ENCODE measurements around the gene STARD13.

Gene STARD13, protein sequence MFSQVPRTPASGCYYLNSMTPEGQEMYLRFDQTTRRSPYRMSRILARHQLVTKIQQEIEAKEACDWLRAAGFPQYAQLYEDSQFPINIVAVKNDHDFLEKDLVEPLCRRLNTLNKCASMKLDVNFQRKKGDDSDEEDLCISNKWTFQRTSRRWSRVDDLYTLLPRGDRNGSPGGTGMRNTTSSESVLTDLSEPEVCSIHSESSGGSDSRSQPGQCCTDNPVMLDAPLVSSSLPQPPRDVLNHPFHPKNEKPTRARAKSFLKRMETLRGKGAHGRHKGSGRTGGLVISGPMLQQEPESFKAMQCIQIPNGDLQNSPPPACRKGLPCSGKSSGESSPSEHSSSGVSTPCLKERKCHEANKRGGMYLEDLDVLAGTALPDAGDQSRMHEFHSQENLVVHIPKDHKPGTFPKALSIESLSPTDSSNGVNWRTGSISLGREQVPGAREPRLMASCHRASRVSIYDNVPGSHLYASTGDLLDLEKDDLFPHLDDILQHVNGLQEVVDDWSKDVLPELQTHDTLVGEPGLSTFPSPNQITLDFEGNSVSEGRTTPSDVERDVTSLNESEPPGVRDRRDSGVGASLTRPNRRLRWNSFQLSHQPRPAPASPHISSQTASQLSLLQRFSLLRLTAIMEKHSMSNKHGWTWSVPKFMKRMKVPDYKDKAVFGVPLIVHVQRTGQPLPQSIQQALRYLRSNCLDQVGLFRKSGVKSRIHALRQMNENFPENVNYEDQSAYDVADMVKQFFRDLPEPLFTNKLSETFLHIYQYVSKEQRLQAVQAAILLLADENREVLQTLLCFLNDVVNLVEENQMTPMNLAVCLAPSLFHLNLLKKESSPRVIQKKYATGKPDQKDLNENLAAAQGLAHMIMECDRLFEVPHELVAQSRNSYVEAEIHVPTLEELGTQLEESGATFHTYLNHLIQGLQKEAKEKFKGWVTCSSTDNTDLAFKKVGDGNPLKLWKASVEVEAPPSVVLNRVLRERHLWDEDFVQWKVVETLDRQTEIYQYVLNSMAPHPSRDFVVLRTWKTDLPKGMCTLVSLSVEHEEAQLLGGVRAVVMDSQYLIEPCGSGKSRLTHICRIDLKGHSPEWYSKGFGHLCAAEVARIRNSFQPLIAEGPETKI

DNA sequence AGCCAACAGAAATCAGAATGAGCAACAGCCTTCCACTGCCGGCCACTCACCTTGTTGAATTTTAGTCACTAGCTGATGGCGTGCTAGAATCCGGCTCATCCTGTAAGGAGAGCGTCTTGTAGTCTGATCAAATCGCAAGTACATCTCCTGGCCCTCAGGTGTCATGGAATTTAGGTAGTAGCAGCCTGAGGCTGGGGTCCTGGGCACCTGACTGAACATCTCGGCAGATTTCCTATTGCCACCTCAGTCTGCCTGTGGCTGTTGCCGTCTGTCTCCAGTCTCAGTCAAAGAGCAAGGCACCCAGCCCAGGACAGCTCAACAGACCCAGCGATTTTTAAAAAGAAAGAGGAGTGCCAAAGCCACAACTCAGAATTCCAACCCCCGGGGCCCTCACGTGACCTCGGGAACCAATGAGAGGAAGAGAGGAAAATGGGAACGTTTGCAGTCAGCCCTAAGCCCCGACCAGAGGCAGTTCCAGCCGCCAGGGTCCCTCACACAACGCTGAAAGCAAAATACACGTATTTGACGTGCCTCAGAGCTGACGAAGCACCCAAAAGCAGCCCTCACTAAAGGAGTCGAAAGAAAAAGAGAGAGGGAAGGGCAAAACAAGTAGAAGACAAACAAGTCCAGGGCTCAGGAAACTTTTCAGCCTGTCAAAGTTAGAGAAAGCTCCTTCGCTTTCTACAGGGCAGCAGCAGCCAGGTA, at the start of gene STARD13:
Gene STARD13 (minus strand): TSS at position 336 of the 705 bp plus-strand sequence. CDS start 117 bp downstream, at position 219.
- peak in 1 of 3 donors; percentile 5 for DNase-seq (ENCODE audit: low read depth in 2 of 3, low spot score in 1 of 3)

DNA sequence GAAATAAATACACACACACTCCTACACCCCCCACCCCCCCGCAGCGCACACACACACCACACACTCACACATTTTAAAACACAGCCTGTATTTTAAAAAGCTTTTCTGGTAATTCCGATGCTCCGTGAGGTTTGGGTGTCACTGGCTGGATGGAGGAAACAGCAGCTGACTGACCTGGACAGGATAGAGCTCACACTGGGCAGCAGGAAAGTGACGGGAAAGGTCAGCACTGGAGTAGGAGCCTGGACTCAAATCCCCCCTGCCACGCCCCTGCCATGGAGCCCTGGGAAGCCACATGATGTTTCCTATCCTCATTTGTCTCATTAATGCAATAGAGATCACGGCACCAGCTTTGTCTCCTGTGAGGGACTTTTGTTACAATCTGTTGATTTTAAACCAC, 49.3 kb upstream of the STARD13 start:
- DNase-seq (ENCODE audit: low read depth in 2 of 3, low spot score in 1 of 3), result no peak

- DNase-seq (ENCODE audit: low read depth in 2 of 3, low spot score in 1 of 3), result no peak
These were observed 46.4 kb upstream of the STARD13 start for GRCh38 chr13:33331962-33332361.

GRCh38 chr13:33330483-33330882, 44.9 kb upstream of the STARD13 start:
- no peak for DNase-seq (ENCODE audit: low read depth in 2 of 3, low spot score in 1 of 3)

DNA sequence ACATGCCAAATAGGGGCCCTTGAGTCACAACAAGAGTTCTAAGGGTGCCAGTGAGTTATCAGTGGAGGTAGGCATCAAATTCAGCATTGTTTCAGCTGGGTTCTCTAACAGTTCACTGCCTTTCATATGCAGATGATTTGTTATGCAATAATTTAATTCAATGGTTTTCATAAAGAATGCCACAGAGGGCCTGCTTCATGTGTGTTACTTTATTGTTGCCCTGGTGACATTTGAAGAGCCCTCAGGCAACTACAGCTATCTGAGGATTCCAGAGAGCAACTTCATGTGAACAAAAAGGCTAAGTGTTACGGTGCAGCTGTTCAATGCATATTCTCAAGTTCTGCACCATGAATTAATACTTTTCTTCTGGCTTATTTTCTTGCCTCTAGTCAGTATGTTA, 43.1 kb upstream of the STARD13 start:
- DNase-seq (ENCODE audit: low read depth in 2 of 3, low spot score in 1 of 3), result no peak

GRCh38 chr13:33326723-33327122, 41.2 kb upstream of the STARD13 start:
- no peak for DNase-seq (ENCODE audit: low read depth in 2 of 3, low spot score in 1 of 3)

GRCh38 chr13:33326246-33326645, 40.7 kb upstream of the STARD13 start:
- no peak for DNase-seq (ENCODE audit: low read depth in 2 of 3, low spot score in 1 of 3)

DNA sequence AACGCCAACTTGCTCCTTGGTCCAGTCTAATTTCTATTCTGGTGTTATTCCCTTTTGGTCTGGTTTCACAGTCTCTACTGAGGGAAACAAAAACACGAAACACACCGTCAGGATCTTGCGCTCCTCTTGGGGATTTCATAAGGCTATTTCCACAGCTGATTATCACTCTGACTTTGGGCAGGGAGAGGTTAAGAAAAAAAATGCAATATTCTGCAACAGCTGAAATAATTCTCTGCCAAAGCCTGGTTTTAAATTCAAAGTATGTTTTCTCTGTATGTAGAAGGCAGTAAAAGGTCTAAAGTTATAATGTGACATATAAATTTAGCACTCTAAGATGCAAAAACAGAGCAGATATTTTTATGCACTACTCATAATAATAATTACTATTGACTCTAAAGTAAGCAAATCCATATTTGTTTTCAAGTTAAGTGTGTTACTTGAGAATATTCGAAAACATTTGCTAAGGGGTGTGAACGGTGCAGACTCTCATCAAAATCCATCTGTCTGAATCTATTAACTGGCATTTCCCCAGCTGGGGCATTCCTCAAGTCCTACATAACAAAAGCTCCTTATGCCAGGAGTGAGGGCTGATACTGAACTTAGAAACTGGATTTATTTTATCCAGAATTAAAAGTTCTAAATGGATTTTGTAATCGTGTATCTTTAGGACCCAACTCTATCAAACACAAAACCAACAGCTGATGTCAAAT, 38.4 kb upstream of the STARD13 start:
- no peak for DNase-seq (ENCODE audit: low read depth in 2 of 3, low spot score in 1 of 3)

DNA sequence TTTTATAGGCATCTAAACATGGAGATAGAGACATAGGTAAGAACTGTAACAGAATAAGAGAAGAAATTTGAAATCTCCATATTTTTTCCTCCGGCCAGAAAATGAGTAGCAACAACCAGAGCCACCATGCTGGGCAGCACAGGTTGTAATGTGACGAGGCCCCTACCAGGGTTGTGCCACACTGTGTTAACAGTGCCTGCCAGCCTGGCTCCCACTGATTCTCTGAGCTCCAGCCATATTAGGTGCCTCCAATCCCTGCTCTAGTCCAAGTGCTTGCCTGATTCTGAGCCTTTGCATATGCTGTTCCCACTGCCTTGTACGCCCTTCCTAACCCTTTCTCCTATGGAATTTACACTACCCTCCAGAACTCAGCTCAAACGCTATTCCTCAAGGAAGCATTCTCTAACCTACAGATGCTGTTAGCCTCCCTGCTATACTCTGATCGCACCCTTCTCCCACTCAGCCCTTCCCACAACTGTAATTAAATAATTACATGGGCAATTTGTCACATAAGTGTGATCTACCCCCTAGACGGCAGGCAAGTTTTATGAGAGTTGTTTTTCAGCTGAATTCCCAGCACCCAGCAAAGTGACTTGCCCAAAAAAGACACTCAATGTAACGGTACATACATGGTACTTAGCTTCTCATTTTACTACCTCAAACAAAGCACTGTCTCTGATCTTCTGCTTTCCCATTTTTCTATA, 37.6 kb upstream of the STARD13 start:
- DNase-seq (ENCODE audit: low read depth in 2 of 3, low spot score in 1 of 3), result no peak

- no peak for DNase-seq (ENCODE audit: low read depth in 2 of 3, low spot score in 1 of 3)
These were observed 36.9 kb upstream of the STARD13 start for GRCh38 chr13:33322543-33322809.

DNA sequence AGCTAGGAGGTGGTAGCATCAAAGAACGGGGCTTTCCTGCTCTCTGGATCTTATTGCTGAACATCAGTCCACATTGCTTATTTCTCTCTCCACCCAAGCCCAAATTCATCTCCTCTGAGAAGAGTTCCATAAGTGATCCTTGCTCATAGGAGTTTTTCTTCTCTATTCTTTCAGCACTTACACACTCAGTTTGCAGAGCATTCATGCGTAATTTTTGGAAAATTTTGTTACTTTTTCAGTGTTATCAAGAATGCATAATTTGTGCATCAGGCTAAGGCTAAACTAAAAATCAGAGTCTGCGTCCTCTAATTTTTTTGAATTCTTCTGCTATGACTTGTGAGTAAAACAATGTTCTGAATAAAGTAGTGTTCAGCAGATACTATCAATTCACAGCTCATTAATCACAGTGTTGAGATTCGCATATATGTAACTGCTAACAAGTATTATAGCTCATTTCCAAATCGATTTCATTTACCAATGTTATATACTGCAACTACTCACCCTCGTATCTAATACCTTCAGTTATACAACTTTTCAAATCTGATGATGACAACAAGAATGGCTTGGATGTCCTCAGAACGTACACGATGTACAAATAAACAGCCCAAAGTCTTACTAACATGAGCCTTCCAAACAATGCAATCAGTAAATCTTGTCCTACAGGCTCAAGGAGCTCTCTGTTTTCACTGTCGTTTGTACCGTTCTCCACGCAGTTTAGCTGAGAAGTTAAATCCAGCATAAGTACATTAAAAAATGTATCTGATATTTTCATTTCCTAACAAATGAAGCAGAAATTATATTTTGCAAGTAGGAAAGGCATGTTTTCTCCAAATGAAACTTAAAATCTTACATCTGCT, 36.4 kb upstream of the STARD13 start:
- no peak for DNase-seq (ENCODE audit: low read depth in 2 of 3, low spot score in 1 of 3)

GRCh38 chr13:33319859-33320258, 34.3 kb upstream of the STARD13 start:
- no peak for DNase-seq (ENCODE audit: low read depth in 2 of 3, low spot score in 1 of 3)

GRCh38 chr13:33318744-33319143, 33.2 kb upstream of the STARD13 start:
- DNase-seq (ENCODE audit: low read depth in 2 of 3, low spot score in 1 of 3), result no peak

- DNase-seq (ENCODE audit: low read depth in 2 of 3, low spot score in 1 of 3), result no peak
These were observed 32.5 kb upstream of the STARD13 start for GRCh38 chr13:33318037-33318436.

DNA sequence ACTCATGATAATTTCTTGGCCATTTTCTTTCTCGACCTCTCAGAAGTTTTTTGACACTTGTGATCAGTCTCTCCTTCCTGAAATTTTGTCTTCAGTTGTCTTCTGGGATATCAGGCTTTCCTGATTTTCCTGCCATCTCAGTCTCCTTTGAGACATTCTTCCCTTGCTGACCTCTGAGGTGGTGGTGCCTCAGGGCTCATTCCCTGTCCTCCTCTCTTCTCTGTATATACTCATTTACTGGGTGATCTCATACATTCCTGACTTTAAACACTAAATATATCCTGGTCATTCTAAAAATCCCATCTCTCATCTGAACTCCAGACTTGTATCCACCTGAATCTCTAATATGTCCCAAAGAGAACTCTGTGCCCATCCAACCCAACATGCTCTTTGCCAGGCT, 31.3 kb upstream of the STARD13 start:
- no peak for DNase-seq (ENCODE audit: low read depth in 2 of 3, low spot score in 1 of 3)

DNA sequence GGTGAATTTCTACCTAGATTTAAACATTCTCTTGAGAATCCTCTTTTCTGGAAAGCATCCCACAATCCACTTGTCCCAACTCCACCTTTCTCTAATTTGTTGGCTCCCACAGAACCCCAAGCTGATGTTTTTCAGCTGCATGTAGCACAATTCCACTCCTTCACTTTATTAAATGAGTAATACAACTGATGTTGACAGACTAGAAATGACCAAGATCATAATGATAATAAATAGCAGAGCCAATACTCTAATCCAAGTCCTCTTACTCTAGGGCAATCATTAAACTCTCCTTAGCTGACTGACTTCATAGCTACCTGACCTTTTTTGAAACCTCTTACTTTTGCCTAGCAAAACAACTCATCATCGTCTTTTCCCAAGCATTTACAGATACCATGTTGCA, 27.9 kb upstream of the STARD13 start:
- no peak for DNase-seq (ENCODE audit: low read depth in 2 of 3, low spot score in 1 of 3)

DNA sequence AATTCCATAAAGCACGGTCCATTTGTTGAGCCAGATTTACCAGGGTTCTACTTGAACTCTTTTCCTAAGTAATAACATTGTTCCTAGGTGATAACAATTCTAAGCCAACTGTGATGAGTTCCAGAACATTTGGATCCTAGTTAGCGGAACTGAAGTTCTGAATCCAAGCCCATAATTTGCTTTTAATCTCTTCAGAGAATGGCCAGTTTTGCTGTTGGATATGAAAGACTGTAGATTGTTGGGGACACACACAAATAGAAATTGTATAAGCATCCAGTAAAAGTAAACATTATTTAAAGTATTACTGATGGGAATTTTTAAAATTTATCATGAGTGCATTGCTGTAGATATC, 27.3 kb upstream of the STARD13 start:
- no peak for DNase-seq (ENCODE audit: low read depth in 2 of 3, low spot score in 1 of 3)

DNA sequence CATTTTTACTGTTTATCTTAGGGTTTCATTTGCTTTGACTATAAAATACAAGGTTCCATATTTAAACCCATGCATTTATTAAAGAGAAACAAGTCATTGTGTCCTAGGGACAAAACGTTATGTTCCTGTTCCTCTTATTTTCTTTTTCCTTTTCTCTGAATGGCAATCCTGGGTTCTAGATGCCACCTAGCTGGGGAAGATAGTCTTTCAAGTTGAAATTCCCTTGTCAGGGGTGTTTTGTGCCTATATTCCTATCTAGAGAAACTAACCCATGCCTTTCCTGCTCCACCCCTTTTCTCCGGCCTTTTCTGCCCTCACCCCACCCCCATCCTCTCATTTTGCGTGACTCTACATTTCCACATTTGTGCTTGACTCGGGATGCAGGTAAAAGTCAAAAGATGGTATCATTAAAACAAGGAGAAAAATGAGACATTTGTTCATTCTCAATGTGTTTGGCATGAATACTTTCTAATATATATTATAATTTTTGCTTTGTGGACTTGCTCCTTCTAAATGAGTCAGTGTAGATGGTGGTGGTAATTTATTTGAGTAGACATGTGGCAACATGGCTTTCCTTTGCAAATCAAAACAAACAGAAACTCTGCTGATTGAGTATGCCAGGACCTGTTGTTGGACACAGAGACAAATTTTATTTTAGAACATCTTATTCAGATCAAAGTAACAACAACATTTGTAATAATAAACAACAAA, 26.8 kb upstream of the STARD13 start:
- DNase-seq (ENCODE audit: low read depth in 2 of 3, low spot score in 1 of 3), result no peak

DNA sequence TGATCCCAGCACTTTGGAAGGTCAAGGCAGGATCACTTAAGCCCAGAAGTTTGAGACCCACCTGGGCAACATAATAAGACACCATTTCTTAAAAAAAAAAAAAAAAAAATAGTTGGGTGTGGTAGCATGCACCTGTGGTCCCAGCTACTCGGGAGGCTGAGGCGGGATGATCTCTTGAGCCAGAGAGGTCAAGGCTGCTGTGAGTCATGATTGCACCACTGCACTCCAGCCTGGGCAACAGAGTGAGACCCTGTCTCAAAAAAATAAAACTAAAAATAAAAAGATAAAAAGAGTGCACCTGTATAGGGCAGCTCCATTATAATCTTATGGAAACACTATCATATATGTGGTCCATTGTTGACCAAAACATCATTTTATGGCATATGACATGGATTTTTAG, 25.5 kb upstream of the STARD13 start:
- no peak for DNase-seq (ENCODE audit: low read depth in 2 of 3, low spot score in 1 of 3)

Measured in stimulated activated CD4-positive, alpha-beta T cell treated with anti-CD3 and anti-CD28 coated beads, Interleukin-12 subunit alpha, Interleukin-12 subunit beta, amount 100 ng/mL, for 48 hours (primary cell).